SHP77 treated with DMSO at 0.1 percent for 48 hours (cell line): ENCODE measurements around the gene CAVIN1.
A peak's percentile ranks its signal among the peaks of the same experiment; 100 is the strongest.
"Not testable (repeated sequence)": the region's sequence is repeated elsewhere in the genome, so short reads cannot be mapped to it uniquely, and the experiment has no call there.

Experiments
- DNase-seq: peaks from one replicate; lab custom pipeline; 2025; lab: John Stamatoyannopoulos, UW

Gene CAVIN1

GRCh38 chr17:42422958-42423712, at the start of gene CAVIN1:
CAVIN1 (minus strand) TSS chr17:42423256; CDS start chr17:42423097, 159 bp downstream.
- no peak for DNase-seq

- DNase-seq, result no peak
Measured at GRCh38 chr17:42467889-42468288, 44.8 kb upstream of the CAVIN1 start.

- DNase-seq, result no peak
Measured at GRCh38 chr17:42463976-42464400, 40.9 kb upstream of the CAVIN1 start.

- no peak for DNase-seq
Measured at GRCh38 chr17:42460371-42460770, 37.3 kb upstream of the CAVIN1 start.

GRCh38 chr17:42459801-42460281, 36.8 kb upstream of the CAVIN1 start:
- no peak for DNase-seq

- DNase-seq, result peak; percentile 7
Measured at GRCh38 chr17:42459256-42459800, 36.3 kb upstream of the CAVIN1 start.

GRCh38 chr17:42458497-42459255, 35.6 kb upstream of the CAVIN1 start, which contains the start of gene ATP6V0A1:
ATP6V0A1 (plus strand) TSS chr17:42458878; CDS start chr17:42460895, 2,017 bp downstream.
- DNase-seq, result peak; percentile 76

- DNase-seq, result no peak
Measured at GRCh38 chr17:42457107-42457792, 34.2 kb upstream of the CAVIN1 start.

- DNase-seq, result no peak
Measured at GRCh38 chr17:42456223-42457106, 33.4 kb upstream of the CAVIN1 start.

- not testable (repeated sequence) for DNase-seq
Measured at GRCh38 chr17:42454987-42455386, 31.9 kb upstream of the CAVIN1 start.

- no peak for DNase-seq
Measured at GRCh38 chr17:42453439-42453838, 30.4 kb upstream of the CAVIN1 start.

GRCh38 chr17:42451270-42451669, 28.2 kb upstream of the CAVIN1 start:
- DNase-seq, result not testable (repeated sequence)

- DNase-seq, result not testable (repeated sequence)
Measured at GRCh38 chr17:42449838-42450237, 26.8 kb upstream of the CAVIN1 start.

GRCh38 chr17:42449176-42449575, 26.1 kb upstream of the CAVIN1 start:
- not testable (repeated sequence) for DNase-seq

- no peak for DNase-seq
Measured at GRCh38 chr17:42442196-42442565, 19.1 kb upstream of the CAVIN1 start.

GRCh38 chr17:42441371-42442195, 18.5 kb upstream of the CAVIN1 start:
- DNase-seq, result no peak

GRCh38 chr17:42438600-42439567, 15.8 kb upstream of the CAVIN1 start:
- DNase-seq, result no peak

GRCh38 chr17:42436391-42436790, 13.3 kb upstream of the CAVIN1 start:
- no peak for DNase-seq

- DNase-seq, result no peak
Measured at GRCh38 chr17:42431758-42432161, 8.7 kb upstream of the CAVIN1 start.
